Measurements from ENCODE around the gene RNF227. TPM values are rescaled to one million over a fixed set of nuclear protein-coding genes. Genes with fewer than 3 reads are reported as not detected.

The RNF227 gene
- total and polyA plus RNA-seq, 11 donors: 0.51 to 4.9 (median 0.88) TPM

GRCh38 chr17:7922845-7923628 is 6.9 kb upstream of the RNF227 start:
- TF ChIP-seq POLR2A (IDR thresholded peaks at IDR 0.05) (peak in 1 of 2 donors; percentile 64), CTCF (IDR thresholded peaks at IDR 0.05) (peak in 1 of 12 donors; percentile 21)
- intact Hi-C loops (cut with DNase I): no loop called here

GRCh38 chr17:7922269-7922844 is 6.3 kb upstream of the RNF227 start:
- intact Hi-C loops (cut with DNase I): no loop called here
- no peak for TF ChIP-seq POLR2A (IDR thresholded peaks at IDR 0.05)
- no peak for TF ChIP-seq CTCF (IDR thresholded peaks at IDR 0.05)
- DNase-seq (peak in 1 of 5 donors; percentile 21), ATAC-seq (peak in 1 of 4 donors; percentile 42)
- peak overlapping the region in 11 of 12 donors; percentile 9 to 61 (median 52) for H3K4me3 ChIP-seq
- H3K36me3 ChIP-seq: no peaks in the 10 kb centered on the region
- H3K27ac ChIP-seq: peak overlapping the region; percentile 25 to 81 (median 70)
- H3K9me3 ChIP-seq: no peaks in the 10 kb centered on the region
- no peaks in the 10 kb centered on the region for H3K27me3 ChIP-seq
- WGBS, 4 donors: 25 to 34% (median 30%) methylated on average over 16 of the region's 16 CpGs
- H3K4me1 ChIP-seq: peaks cover 0 to 15% (median 9%) of the 10 kb centered on the region in 12 donors

More at GRCh38 chr17:7922845-7923628, 6.9 kb upstream of the RNF227 start:
- peak overlapping the region; percentile 25 to 81 (median 70) for H3K27ac ChIP-seq
- no peaks in the 10 kb centered on the region for H3K9me3 ChIP-seq
- H3K27me3 ChIP-seq: no peaks in the 10 kb centered on the region
- peaks cover 0 to 15% (median 9%) of the 10 kb centered on the region in 12 donors for H3K4me1 ChIP-seq
- H3K4me3 ChIP-seq: peak overlapping the region in 11 of 12 donors; percentile 9 to 61 (median 52)
- DNase-seq (peak; percentile 88 to 92 (median 90)), ATAC-seq (peak; percentile 85 to 97 (median 94))
- 16 to 35% (median 21%) methylated on average over 23 to 45 of the region's 45 CpGs for WGBS, 4 donors
- H3K36me3 ChIP-seq: no peaks in the 10 kb centered on the region

GRCh38 chr17:7916808-7917207 is 719 bp upstream of the RNF227 start:
- Histone ChIP-seq H3K9me3 (no peaks in the 10 kb centered on the region), H3K36me3 (peaks cover 0 to 4% (median 0%) of the 10 kb centered on the region in 9 donors), H3K4me3 (peak overlapping the region in 8 of 12 donors; percentile 58 to 83 (median 68)), H3K27me3 (no peaks in the 10 kb centered on the region), H3K4me1 (peaks cover 0 to 32% (median 25%) of the 10 kb centered on the region in 12 donors), H3K27ac (peak overlapping the region in 11 of 12 donors; percentile 89 to 98 (median 95))
- WGBS, 4 donors: 50 to 62% (median 58%) methylated on average over 2 of the region's 2 CpGs
- intact Hi-C loops (cut with DNase I): loop anchor here in 1 of 10 donors (10.0 kb wide), 1 partner anchor 138 kb away; no protein-coding TSS in a partner anchor
- no peak for TF ChIP-seq CTCF (IDR thresholded peaks at IDR 0.05)
- TF ChIP-seq POLR2A (IDR thresholded peaks at IDR 0.05): no peak
- DNase-seq: peak in 1 of 5 donors; percentile 5
- no peak for ATAC-seq

- Histone ChIP-seq H3K27me3 (no peaks in the 10 kb centered on the region), H3K9me3 (no peaks in the 10 kb centered on the region), H3K4me3 (peak overlapping the region; percentile 37 to 83 (median 63)), H3K4me1 (peaks cover 0 to 32% (median 25%) of the 10 kb centered on the region in 12 donors), H3K36me3 (peaks cover 0 to 9% (median 4%) of the 10 kb centered on the region in 9 donors), H3K27ac (peak overlapping the region; percentile 85 to 98 (median 95))
- DNase-seq: no peak
- intact Hi-C loops (cut with DNase I): loop anchor here in 1 of 10 donors (10.0 kb wide), 1 partner anchor 138 kb away; no protein-coding TSS in a partner anchor
- 31 to 37% (median 34%) methylated on average over 11 to 15 of the region's 15 CpGs for WGBS, 4 donors
- TF ChIP-seq CTCF (IDR thresholded peaks at IDR 0.05) (no peak), POLR2A (IDR thresholded peaks at IDR 0.05) (no peak)
- ATAC-seq: no peak
These were observed 245 bp upstream of the RNF227 start for GRCh38 chr17:7916385-7916682.

All from heart left ventricle (tissue), 16 donors.